Upper lobe of left lung (tissue), 4 donors: ENCODE results near the gene CCN5.
"Not testable (repeated sequence)": the region's sequence is repeated elsewhere in the genome, so short reads cannot be mapped to it uniquely, and the experiment has no call there.

Source experiments
- CTCF ChIP-seq, 6 experiments: fragments of 450-650 bp in 4 of 6; fragments of 200-600 bp in 2 of 6; sonication (generic) in 2 of 6; IDR thresholded peaks; one replicate each; pipeline ENCODE4 v1.5.1; 2016 to 2019; ENCODE audit warnings: antibody characterized with exemption in 6 of 6
- EP300 ChIP-seq, 4 donors: sonication (generic); formaldehyde crosslinking; IDR thresholded peaks; one replicate each; pipeline ENCODE4 v1.5.1; 2017; ENCODE audit warnings: antibody characterized with exemption in 4 of 4, control low read depth in 2 of 4
- POLR2AphosphoS5 ChIP-seq, 2 donors: sonication (generic); formaldehyde crosslinking; IDR thresholded peaks; one replicate each; pipeline ENCODE4 v1.5.1; 2017; ENCODE audit warnings: antibody characterized with exemption in 2 of 2

- TF ChIP-seq CTCF, EP300, POLR2AphosphoS5 (IDR thresholded peaks at IDR 0.05): not testable (repeated sequence)
These were observed 42.8 kb upstream of the CCN5 start for GRCh38 chr20:44672318-44672902.
